ENCODE measurements around the gene BABAM1. TPM values are rescaled to one million over a fixed set of nuclear protein-coding genes. Genes with fewer than 3 reads are reported as not detected.

BABAM1 gene
- total RNA-seq (10 to 100 TPM; 37.4 to 74.8 (median 57.8) TPM), polyA plus RNA-seq (10 to 100 TPM; 62.6 to 99.1 TPM)
- long read RNA-seq, donor 1, transcript BABAM1-213 (9 exons, 1,366 nt), result minor isoform, 9 of 302 reads
- long read RNA-seq, donor 1, transcript BABAM1-208 (9 exons, 1,470 nt), result major isoform, 203 of 302 reads
- long read RNA-seq, donor 1, transcript BABAM1-201 (9 exons, 1,472 nt), result minor isoform, 31 of 302 reads
- long read RNA-seq, donor 1, partial matches to known transcripts, result 11 of 302 reads
- long read RNA-seq, donor 1, other reads (novel, unspliced or antisense), result 43 of 302 reads
- long read RNA-seq, donor 2, transcript BABAM1-208 (9 exons, 1,470 nt), result major isoform, 25 of 42 reads
- long read RNA-seq, donor 2, transcript BABAM1-201 (9 exons, 1,472 nt), result minor isoform, 9 of 42 reads
- long read RNA-seq, donor 2, partial matches to known transcripts, result 5 of 42 reads
- long read RNA-seq, donor 2, other reads (novel, unspliced or antisense), result 0 of 42 reads
- long read RNA-seq, donor 3, transcript BABAM1-208 (9 exons, 1,470 nt), result major isoform, 62 of 94 reads
- long read RNA-seq, donor 3, partial matches to known transcripts, result 12 of 94 reads
- long read RNA-seq, donor 3, other reads (novel, unspliced or antisense), result 16 of 94 reads

- peak within 1 kb of the TSS in 1 of 2 donors; percentile 48 for H3K27ac ChIP-seq
- intact Hi-C loops (cut with DNase I), result loop anchor here in 1 of 4 donors (5.0 kb wide), 1 partner anchor 55 kb away; no protein-coding TSS in a partner anchor
- H3K27me3 ChIP-seq, result no peaks in the 10 kb centered on the region
These were observed at the start of gene BABAM1 for GRCh38 chr19:17266975-17267788. TSS of gene BABAM1 (plus strand) at chr19:17267443. CDS start at chr19:17268807, 1,364 bp downstream.

DNA sequence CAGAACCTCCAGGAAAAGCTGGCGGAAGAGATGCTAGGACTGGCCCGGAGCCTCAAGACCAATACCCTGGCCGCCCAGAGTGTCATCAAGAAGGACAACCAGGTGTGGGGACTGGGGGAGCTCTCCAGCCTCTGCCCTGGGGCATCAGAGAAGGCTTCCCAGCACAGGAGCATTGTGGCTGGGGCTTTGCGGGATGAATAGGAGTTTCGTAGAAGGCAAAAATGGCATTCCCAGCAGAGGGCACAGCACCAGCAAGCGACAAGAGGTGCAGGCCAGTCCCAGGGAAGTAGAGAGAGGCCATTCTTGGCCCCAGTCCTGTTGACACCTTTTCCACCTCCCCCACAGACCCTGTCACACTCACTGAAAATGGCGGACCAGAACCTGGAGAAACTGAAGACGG is 48.0 kb upstream of the BABAM1 start:
- Histone ChIP-seq H3K27ac (no peak overlapping the region), H3K4me3 (no peak overlapping the region), H3K27me3 (no peaks in the 10 kb centered on the region), H3K36me3 (no peaks in the 10 kb centered on the region), H3K4me1 (ENCODE audit: insufficient read depth) (peaks cover 11% of the 10 kb centered on the region), H3K9me3 (no peaks in the 10 kb centered on the region)
- no peak for DNase-seq
- WGBS, 3 donors, result 96 to 97% (median 96%) methylated on average over 8 of the region's 8 CpGs
- intact Hi-C loops (cut with DNase I), result no loop called here
- TF ChIP-seq POLR2A (IDR thresholded peaks at IDR 0.05) (no peak), EP300 (IDR thresholded peaks at IDR 0.05) (no peak)
- TF ChIP-seq, protein P1, sequence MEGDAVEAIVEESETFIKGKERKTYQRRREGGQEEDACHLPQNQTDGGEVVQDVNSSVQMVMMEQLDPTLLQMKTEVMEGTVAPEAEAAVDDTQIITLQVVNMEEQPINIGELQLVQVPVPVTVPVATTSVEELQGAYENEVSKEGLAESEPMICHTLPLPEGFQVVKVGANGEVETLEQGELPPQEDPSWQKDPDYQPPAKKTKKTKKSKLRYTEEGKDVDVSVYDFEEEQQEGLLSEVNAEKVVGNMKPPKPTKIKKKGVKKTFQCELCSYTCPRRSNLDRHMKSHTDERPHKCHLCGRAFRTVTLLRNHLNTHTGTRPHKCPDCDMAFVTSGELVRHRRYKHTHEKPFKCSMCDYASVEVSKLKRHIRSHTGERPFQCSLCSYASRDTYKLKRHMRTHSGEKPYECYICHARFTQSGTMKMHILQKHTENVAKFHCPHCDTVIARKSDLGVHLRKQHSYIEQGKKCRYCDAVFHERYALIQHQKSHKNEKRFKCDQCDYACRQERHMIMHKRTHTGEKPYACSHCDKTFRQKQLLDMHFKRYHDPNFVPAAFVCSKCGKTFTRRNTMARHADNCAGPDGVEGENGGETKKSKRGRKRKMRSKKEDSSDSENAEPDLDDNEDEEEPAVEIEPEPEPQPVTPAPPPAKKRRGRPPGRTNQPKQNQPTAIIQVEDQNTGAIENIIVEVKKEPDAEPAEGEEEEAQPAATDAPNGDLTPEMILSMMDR (IDR thresholded peaks at IDR 0.05), result no peak

More at GRCh38 chr19:17266975-17267788, at the start of gene BABAM1:
- DNase-seq, result peak; percentile 91 to 97 (median 93)
- WGBS, 3 donors, result 0 to 1% (median 0%) methylated on average over 27 of the region's 27 CpGs
- H3K36me3 ChIP-seq, result no peaks in the 10 kb centered on the region
- no peaks in the 10 kb centered on the region for H3K9me3 ChIP-seq
- TF ChIP-seq POLR2A (IDR thresholded peaks at IDR 0.05) (no peak), EP300 (IDR thresholded peaks at IDR 0.05) (no peak)
- TF ChIP-seq, protein P1 (IDR thresholded peaks at IDR 0.05), result no peak
- peak within 1 kb of the TSS; percentile 57 for H3K4me3 ChIP-seq
- peaks cover 4% of the 10 kb centered on the region for H3K4me1 ChIP-seq (ENCODE audit: insufficient read depth)

DNA sequence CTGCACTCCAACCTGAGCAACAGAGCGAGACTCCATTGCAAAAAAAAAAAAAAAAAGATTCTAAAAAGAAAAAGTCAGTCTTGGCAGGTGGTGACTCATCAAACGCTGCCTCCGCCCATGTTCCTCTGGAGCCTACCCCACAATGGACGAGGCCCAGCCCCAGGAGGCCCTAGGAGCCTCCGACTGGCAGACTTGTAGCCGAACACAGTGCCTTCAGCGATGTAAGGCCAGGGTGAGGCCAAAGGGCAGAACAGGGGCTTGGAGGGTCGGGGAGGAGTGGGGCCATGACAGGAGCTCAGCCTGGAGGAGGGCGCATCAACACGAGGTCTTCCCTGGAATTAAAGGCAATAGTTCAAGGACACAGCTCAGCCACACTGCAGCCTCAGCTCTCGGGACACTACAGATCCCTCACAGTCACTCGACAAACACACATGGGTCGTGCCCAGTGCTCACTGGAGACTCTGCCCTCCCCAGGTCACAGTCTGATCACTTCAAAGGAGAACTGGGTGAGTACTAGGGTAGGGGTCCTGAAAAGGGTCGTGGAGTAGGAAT is 47.0 kb upstream of the BABAM1 start:
- Histone ChIP-seq H3K36me3 (no peaks in the 10 kb centered on the region), H3K27me3 (no peaks in the 10 kb centered on the region), H3K9me3 (no peaks in the 10 kb centered on the region), H3K4me3 (no peak overlapping the region), H3K4me1 (ENCODE audit: insufficient read depth) (peaks cover 9% of the 10 kb centered on the region), H3K27ac (no peak overlapping the region)
- DNase-seq, result peak; percentile 32 to 69 (median 59)
- TF ChIP-seq POLR2A (IDR thresholded peaks at IDR 0.05) (no peak), EP300 (IDR thresholded peaks at IDR 0.05) (no peak)
- TF ChIP-seq, protein P1 (IDR thresholded peaks at IDR 0.05), result no peak
- intact Hi-C loops (cut with DNase I), result no loop called here
- 8 to 18% (median 10%) methylated on average over 14 of the region's 14 CpGs for WGBS, 3 donors

GRCh38 chr19:17225053-17225452 is 42.2 kb upstream of the BABAM1 start:
- Histone ChIP-seq H3K4me1 (ENCODE audit: insufficient read depth) (peaks cover 7% of the 10 kb centered on the region), H3K4me3 (no peak overlapping the region), H3K36me3 (no peaks in the 10 kb centered on the region), H3K27ac (no peak overlapping the region), H3K9me3 (no peaks in the 10 kb centered on the region), H3K27me3 (no peaks in the 10 kb centered on the region)
- DNase-seq, result peak in 1 of 5 donors; percentile 31
- WGBS, 3 donors, result 72 to 82% (median 79%) methylated on average over 10 of the region's 10 CpGs
- TF ChIP-seq POLR2A (IDR thresholded peaks at IDR 0.05) (no peak), EP300 (IDR thresholded peaks at IDR 0.05) (no peak)
- TF ChIP-seq, protein P1 (IDR thresholded peaks at IDR 0.05), result no peak
- intact Hi-C loops (cut with DNase I), result no loop called here

Data from ovary (tissue), 10 donors.